SU-DHL-6 (cell line): ENCODE measurements around the gene GRAMD1B.

Experiments used
- H2AFZ ChIP-seq: fragments of 200-600 bp; sonication (generic); 2 replicates; pipeline ENCODE4 v1.6.1; 2014; ENCODE audit warnings: low read depth, mild to moderate bottlenecking, moderate library complexity, mixed read lengths, antibody characterized with exemption, low read length; ENCODE audit not compliant: severe bottlenecking
- H3F3A ChIP-seq: fragments of 200-600 bp; shearing (Covaris generic); 2 replicates; pipeline ENCODE4 v1.6.0; 2016; ENCODE audit warnings: antibody characterized with exemption, mild to moderate bottlenecking; ENCODE audit not compliant: insufficient read depth
- H3K27ac ChIP-seq: fragments of 200-600 bp; sonication (generic); 2 replicates; pipeline ENCODE4 v1.5.1; 2016; ENCODE audit warnings: low read depth, mild to moderate bottlenecking, low read length, moderate library complexity, mixed read lengths
- H3K27me3 ChIP-seq: fragments of 200-600 bp; sonication (generic), shearing (Covaris generic); 2 replicates; pipeline ENCODE4 v1.6.0; 2014; ENCODE audit warnings: mild to moderate bottlenecking, low read length
- H3K36me3 ChIP-seq: fragments of 200-600 bp; sonication (generic); 2 replicates; pipeline ENCODE4 v1.6.1; 2014; ENCODE audit warnings: mild to moderate bottlenecking, low read length, mixed read lengths
- H3K4me2 ChIP-seq: fragments of 300-600, 200-600 bp; shearing (Covaris generic), sonication (generic); 2 replicates; pipeline ENCODE4 v1.6.0; 2014; ENCODE audit warnings: low read length, low read depth, mild to moderate bottlenecking; ENCODE audit not compliant: poor library complexity, severe bottlenecking
- H3K4me3 ChIP-seq: fragments of 200-600 bp; sonication (generic); 2 replicates; pipeline ENCODE4 v1.5.1; 2014; ENCODE audit warnings: antibody characterized with exemption, low read length, mild to moderate bottlenecking, mixed read lengths; ENCODE audit not compliant: insufficient read depth, poor library complexity, severe bottlenecking
- H3K79me2 ChIP-seq: fragments of 200-600 bp; sonication (generic); 2 replicates; pipeline ENCODE4 v1.6.1; 2014; ENCODE audit warnings: mild to moderate bottlenecking, low read length, moderate library complexity; ENCODE audit not compliant: insufficient read depth
- H3K9ac ChIP-seq: fragments of 200-600 bp; sonication (generic); 2 replicates; pipeline ENCODE4 v1.7.0; 2014; ENCODE audit warnings: mild to moderate bottlenecking, low read length
- H3K9me2 ChIP-seq: fragments of 200-600 bp; sonication (generic); replicated peaks from 2 replicates; pipeline ENCODE4 v1.6.1; 2014; ENCODE audit warnings: low read length; ENCODE audit not compliant: insufficient read depth
- H3K9me3 ChIP-seq: fragments of 200-600 bp; sonication (generic); 2 replicates; pipeline ENCODE4 v1.6.1; 2014; ENCODE audit warnings: low read length, mixed read lengths; ENCODE audit not compliant: insufficient read depth
- H4K20me1 ChIP-seq: fragments of 200-600 bp; sonication (generic); 2 replicates; pipeline ENCODE4 v1.6.1; 2014; ENCODE audit warnings: low read depth, mild to moderate bottlenecking, antibody characterized with exemption, low read length, moderate library complexity, mixed read lengths
- EZH2phosphoT487 ChIP-seq: fragments of 200-600 bp; sonication (generic), shearing (Covaris generic); conservative IDR thresholded peaks from 2 replicates; pipeline ENCODE4 v1.6.1; 2018; ENCODE audit warnings: mild to moderate bottlenecking, antibody characterized with exemption, low read length, moderate library complexity, mixed read lengths
- TF ChIP-seq, protein P1 (sequence below): fragments of 200-600 bp; sonication (generic); IDR thresholded peaks from one replicate; pipeline ENCODE4 v1.5.1; 2017; ENCODE audit warnings: antibody characterized with exemption, mild to moderate bottlenecking, low read length, moderate library complexity; ENCODE audit not compliant: insufficient read depth, poor library complexity, severe bottlenecking

GRAMD1B gene

DNA sequence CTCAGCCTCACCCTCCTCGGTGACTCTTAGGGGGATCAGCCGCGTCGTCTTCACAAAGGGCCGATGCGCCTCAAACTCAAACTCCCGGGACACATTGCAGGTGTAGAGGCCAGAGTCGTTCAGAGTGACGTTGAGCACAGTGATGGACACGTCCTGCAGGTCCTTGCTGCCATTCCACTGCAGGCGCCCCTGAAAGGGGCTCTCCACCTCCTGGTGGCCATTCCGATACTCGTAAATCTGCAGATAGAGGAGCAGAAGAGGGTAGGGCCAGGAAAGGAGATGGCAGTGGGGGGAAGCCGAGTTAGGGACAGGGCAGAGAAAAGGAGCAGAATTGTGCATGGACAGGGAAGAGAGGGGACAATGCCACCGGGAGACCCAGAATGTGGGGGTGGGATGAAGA is 212.4 kb downstream of the GRAMD1B start:
- H2AFZ ChIP-seq, result no peak overlapping the region
- H3K9me2 ChIP-seq, result no peaks in the 10 kb centered on the region
- no peak overlapping the region for H3K27ac ChIP-seq
- no peak overlapping the region for H3K4me3 ChIP-seq
- H3K36me3 ChIP-seq, result no peaks in the 10 kb centered on the region
- H4K20me1 ChIP-seq, result no peaks in the 10 kb centered on the region
- H3K27me3 ChIP-seq, result no peaks in the 10 kb centered on the region
- no peaks in the 10 kb centered on the region for H3K9me3 ChIP-seq
- no peaks in the 10 kb centered on the region for H3F3A ChIP-seq
- no peak overlapping the region for H3K4me2 ChIP-seq
- TF ChIP-seq EZH2phosphoT487, result no peak
- TF ChIP-seq, protein P1, sequence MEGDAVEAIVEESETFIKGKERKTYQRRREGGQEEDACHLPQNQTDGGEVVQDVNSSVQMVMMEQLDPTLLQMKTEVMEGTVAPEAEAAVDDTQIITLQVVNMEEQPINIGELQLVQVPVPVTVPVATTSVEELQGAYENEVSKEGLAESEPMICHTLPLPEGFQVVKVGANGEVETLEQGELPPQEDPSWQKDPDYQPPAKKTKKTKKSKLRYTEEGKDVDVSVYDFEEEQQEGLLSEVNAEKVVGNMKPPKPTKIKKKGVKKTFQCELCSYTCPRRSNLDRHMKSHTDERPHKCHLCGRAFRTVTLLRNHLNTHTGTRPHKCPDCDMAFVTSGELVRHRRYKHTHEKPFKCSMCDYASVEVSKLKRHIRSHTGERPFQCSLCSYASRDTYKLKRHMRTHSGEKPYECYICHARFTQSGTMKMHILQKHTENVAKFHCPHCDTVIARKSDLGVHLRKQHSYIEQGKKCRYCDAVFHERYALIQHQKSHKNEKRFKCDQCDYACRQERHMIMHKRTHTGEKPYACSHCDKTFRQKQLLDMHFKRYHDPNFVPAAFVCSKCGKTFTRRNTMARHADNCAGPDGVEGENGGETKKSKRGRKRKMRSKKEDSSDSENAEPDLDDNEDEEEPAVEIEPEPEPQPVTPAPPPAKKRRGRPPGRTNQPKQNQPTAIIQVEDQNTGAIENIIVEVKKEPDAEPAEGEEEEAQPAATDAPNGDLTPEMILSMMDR, result no peak
- no peak overlapping the region for H3K9ac ChIP-seq
- no peaks in the 10 kb centered on the region for H3K79me2 ChIP-seq

DNA sequence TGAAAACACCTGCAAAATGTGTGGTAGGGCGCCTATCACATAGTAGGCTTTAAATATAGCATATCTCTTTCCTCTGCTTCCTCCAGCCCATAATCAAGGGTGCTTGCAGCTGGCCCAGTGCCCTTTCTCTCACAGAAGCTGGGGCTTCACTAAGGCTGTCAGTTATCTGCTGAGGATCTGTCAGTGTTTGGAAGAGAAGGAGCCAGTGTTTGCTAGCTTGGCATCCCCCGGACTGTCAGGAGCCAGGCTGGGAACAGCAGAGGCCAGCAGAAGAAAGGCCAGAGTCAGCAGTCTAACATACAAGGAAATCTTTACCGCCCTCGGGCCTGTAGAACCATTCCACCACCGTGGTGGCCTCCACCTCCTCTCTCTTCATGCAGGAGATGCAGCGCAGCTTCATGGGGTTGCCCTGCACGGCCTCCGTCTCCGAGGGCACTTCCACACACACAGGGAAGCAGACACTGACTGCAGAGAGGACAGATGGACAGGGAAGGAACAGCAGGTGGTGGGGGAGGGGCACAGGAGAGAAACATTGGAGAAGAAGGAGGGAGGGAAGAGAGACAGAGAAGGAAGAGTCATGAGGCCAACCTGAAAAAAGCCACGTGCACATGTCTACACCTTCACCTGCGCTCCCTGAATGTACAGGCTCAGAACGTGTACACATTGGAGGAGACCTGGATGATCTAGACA is 215.4 kb downstream of the GRAMD1B start:
- H3K4me2 ChIP-seq, result no peak overlapping the region
- no peak overlapping the region for H3K27ac ChIP-seq
- H2AFZ ChIP-seq, result no peak overlapping the region
- no peaks in the 10 kb centered on the region for H3F3A ChIP-seq
- no peaks in the 10 kb centered on the region for H3K9me3 ChIP-seq
- no peak overlapping the region for H3K9ac ChIP-seq
- no peaks in the 10 kb centered on the region for H3K36me3 ChIP-seq
- H3K79me2 ChIP-seq, result no peaks in the 10 kb centered on the region
- TF ChIP-seq EZH2phosphoT487, result no peak
- TF ChIP-seq, protein P1, result no peak
- no peak overlapping the region for H3K4me3 ChIP-seq
- H4K20me1 ChIP-seq, result no peaks in the 10 kb centered on the region
- no peaks in the 10 kb centered on the region for H3K27me3 ChIP-seq
- H3K9me2 ChIP-seq, result no peaks in the 10 kb centered on the region

GRCh38 chr11:123650901-123651300 is 220.8 kb downstream of the GRAMD1B start:
- Histone ChIP-seq H3K79me2 (no peaks in the 10 kb centered on the region), H3K9ac (no peak overlapping the region), H3K9me2 (no peaks in the 10 kb centered on the region), H2AFZ (no peak overlapping the region), H3K4me2 (no peak overlapping the region), H4K20me1 (no peaks in the 10 kb centered on the region), H3K27ac (no peak overlapping the region), H3K27me3 (no peaks in the 10 kb centered on the region), H3F3A (no peaks in the 10 kb centered on the region), H3K9me3 (no peaks in the 10 kb centered on the region), H3K4me3 (no peak overlapping the region), H3K36me3 (no peaks in the 10 kb centered on the region)
- TF ChIP-seq EZH2phosphoT487, result no peak
- TF ChIP-seq, protein P1, result no peak

GRCh38 chr11:123652599-123652998 is 222.5 kb downstream of the GRAMD1B start:
- Histone ChIP-seq H3K27ac (no peak overlapping the region), H3K4me2 (no peak overlapping the region), H3K9me2 (no peaks in the 10 kb centered on the region), H3F3A (no peaks in the 10 kb centered on the region), H3K27me3 (no peaks in the 10 kb centered on the region), H2AFZ (no peak overlapping the region), H4K20me1 (no peaks in the 10 kb centered on the region), H3K9me3 (no peaks in the 10 kb centered on the region), H3K4me3 (no peak overlapping the region), H3K9ac (no peak overlapping the region), H3K36me3 (no peaks in the 10 kb centered on the region), H3K79me2 (no peaks in the 10 kb centered on the region)
- TF ChIP-seq, protein P1, result no peak
- TF ChIP-seq EZH2phosphoT487, result no peak
